ENCODE data around the gene TIMM8A. TPM values are rescaled to one million over a fixed set of nuclear protein-coding genes. Genes with fewer than 3 reads are reported as not detected.

Gene TIMM8A
- total and polyA plus RNA-seq, 2 experiments from 2014 or later, result 23.5 to 41.7 TPM

- H3K36me3 ChIP-seq (ENCODE audit: insufficient read depth), result no peaks in the 10 kb centered on the region
- H3F3A ChIP-seq (replicated peaks; ENCODE audit: low read depth), result no peaks in the 10 kb centered on the region
- H3K4me1 Mint-ChIP-seq, result peaks cover 2% of the 10 kb centered on the region; the same call in 1 of the 3 replicates
- H3K27ac ChIP-seq (ENCODE audit: low read depth), result no peak overlapping the region
- H3K4me1 ChIP-seq (ENCODE audit: insufficient read depth), result no peaks in the 10 kb centered on the region
- DNase-seq (ENCODE audit: low spot score) (no peak), ATAC-seq (no peak)
- H3K9me3 Mint-ChIP-seq, result no peaks in the 10 kb centered on the region
- no peak overlapping the region for H2AFZ ChIP-seq
- no peak for TF ChIP-seq ZNF331 (CRISPR knock-in tag; IDR thresholded peaks at IDR 0.05; ENCODE audit: low read depth)
- TF ChIP-seq EZH2phosphoT487 (IDR thresholded peaks at IDR 0.05; ENCODE audit: unreplicated experiment), result no peak
- no peak for TF ChIP-seq CTCF (conservative IDR thresholded peaks at IDR 0.05; ENCODE audit: low read depth in 2 of 2)
- no peak for TF ChIP-seq REST (IDR thresholded peaks at IDR 0.05; ENCODE audit: unreplicated experiment)
- no peak for TF ChIP-seq JUNB (IDR thresholded peaks at IDR 0.05; ENCODE audit: unreplicated experiment)
- no peak for TF ChIP-seq POLR2AphosphoS5 (IDR thresholded peaks at IDR 0.05; ENCODE audit: low read depth)
- TF ChIP-seq, protein P1, sequence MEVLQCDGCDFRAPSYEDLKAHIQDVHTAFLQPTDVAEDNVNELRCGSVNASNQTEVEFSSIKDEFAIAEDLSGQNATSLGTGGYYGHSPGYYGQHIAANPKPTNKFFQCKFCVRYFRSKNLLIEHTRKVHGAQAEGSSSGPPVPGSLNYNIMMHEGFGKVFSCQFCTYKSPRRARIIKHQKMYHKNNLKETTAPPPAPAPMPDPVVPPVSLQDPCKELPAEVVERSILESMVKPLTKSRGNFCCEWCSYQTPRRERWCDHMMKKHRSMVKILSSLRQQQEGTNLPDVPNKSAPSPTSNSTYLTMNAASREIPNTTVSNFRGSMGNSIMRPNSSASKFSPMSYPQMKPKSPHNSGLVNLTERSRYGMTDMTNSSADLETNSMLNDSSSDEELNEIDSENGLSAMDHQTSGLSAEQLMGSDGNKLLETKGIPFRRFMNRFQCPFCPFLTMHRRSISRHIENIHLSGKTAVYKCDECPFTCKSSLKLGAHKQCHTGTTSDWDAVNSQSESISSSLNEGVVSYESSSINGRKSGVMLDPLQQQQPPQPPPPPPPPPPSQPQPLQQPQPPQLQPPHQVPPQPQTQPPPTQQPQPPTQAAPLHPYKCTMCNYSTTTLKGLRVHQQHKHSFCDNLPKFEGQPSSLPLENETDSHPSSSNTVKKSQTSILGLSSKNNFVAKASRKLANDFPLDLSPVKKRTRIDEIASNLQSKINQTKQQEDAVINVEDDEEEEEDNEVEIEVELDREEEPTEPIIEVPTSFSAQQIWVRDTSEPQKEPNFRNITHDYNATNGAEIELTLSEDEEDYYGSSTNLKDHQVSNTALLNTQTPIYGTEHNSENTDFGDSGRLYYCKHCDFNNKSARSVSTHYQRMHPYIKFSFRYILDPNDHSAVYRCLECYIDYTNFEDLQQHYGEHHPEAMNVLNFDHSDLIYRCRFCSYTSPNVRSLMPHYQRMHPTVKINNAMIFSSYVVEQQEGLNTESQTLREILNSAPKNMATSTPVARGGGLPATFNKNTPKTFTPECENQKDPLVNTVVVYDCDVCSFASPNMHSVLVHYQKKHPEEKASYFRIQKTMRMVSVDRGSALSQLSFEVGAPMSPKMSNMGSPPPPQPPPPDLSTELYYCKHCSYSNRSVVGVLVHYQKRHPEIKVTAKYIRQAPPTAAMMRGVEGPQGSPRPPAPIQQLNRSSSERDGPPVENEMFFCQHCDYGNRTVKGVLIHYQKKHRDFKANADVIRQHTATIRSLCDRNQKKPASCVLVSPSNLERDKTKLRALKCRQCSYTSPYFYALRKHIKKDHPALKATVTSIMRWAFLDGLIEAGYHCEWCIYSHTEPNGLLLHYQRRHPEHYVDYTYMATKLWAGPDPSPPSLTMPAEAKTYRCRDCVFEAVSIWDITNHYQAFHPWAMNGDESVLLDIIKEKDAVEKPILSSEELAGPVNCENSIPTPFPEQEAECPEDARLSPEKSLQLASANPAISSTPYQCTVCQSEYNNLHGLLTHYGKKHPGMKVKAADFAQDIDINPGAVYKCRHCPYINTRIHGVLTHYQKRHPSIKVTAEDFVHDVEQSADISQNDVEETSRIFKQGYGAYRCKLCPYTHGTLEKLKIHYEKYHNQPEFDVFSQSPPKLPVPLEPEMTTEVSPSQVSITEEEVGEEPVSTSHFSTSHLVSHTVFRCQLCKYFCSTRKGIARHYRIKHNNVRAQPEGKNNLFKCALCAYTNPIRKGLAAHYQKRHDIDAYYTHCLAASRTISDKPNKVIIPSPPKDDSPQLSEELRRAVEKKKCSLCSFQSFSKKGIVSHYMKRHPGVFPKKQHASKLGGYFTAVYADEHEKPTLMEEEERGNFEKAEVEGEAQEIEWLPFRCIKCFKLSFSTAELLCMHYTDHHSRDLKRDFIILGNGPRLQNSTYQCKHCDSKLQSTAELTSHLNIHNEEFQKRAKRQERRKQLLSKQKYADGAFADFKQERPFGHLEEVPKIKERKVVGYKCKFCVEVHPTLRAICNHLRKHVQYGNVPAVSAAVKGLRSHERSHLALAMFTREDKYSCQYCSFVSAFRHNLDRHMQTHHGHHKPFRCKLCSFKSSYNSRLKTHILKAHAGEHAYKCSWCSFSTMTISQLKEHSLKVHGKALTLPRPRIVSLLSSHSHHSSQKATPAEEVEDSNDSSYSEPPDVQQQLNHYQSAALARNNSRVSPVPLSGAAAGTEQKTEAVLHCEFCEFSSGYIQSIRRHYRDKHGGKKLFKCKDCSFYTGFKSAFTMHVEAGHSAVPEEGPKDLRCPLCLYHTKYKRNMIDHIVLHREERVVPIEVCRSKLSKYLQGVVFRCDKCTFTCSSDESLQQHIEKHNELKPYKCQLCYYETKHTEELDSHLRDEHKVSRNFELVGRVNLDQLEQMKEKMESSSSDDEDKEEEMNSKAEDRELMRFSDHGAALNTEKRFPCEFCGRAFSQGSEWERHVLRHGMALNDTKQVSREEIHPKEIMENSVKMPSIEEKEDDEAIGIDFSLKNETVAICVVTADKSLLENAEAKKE (CRISPR knock-in tag; IDR thresholded peaks at IDR 0.05), result no peak
- TF ChIP-seq ETS1 (IDR thresholded peaks at IDR 0.05), result no peak
- no peak for TF ChIP-seq STAT1 (IDR thresholded peaks at IDR 0.05; ENCODE audit: unreplicated experiment)
- no peak for TF ChIP-seq CREB1 (CRISPR knock-in tag; IDR thresholded peaks at IDR 0.05; ENCODE audit: low read depth)
- TF ChIP-seq EZH2 (IDR thresholded peaks at IDR 0.05; ENCODE audit: low read depth, unreplicated experiment), result no peak
- TF ChIP-seq NANOG (IDR thresholded peaks at IDR 0.05; ENCODE audit: borderline replicate concordance), result no peak
- TF ChIP-seq ZNF114 (CRISPR knock-in tag; IDR thresholded peaks at IDR 0.05), result no peak
- H3K9me2 ChIP-seq (ENCODE audit: insufficient read depth), result no peaks in the 10 kb centered on the region
- H3K79me2 ChIP-seq (replicated peaks; ENCODE audit: insufficient read depth), result no peaks in the 10 kb centered on the region
- no peak overlapping the region for H3K4me3 Mint-ChIP-seq
- H3K36me3 Mint-ChIP-seq (ENCODE audit: low read depth), result no peaks in the 10 kb centered on the region
- H3K4me2 ChIP-seq, result no peak overlapping the region
- H3K27ac Mint-ChIP-seq, result no peak overlapping the region
- H3K27me3 Mint-ChIP-seq (ENCODE audit: insufficient read depth, low read depth, poor library complexity), result no peaks in the 10 kb centered on the region
- no peak overlapping the region for H3K4me3 ChIP-seq
- no peaks in the 10 kb centered on the region for H3K27me3 ChIP-seq (ENCODE audit: insufficient read depth)
- H4K20me1 ChIP-seq (replicated peaks; ENCODE audit: insufficient read depth), result no peaks in the 10 kb centered on the region
Measured at GRCh38 chrX:101360390-101360789, 11.8 kb upstream of the TIMM8A start.

Data from GM23338 (cell line).